Measurements from ENCODE around the gene NOMO2.
A peak's percentile ranks its signal among the peaks of the same experiment; 100 is the strongest.
"Not testable (repeated sequence)": the region's sequence is repeated elsewhere in the genome, so short reads cannot be mapped to it uniquely, and the experiment has no call there.

NOMO2 gene

DNA sequence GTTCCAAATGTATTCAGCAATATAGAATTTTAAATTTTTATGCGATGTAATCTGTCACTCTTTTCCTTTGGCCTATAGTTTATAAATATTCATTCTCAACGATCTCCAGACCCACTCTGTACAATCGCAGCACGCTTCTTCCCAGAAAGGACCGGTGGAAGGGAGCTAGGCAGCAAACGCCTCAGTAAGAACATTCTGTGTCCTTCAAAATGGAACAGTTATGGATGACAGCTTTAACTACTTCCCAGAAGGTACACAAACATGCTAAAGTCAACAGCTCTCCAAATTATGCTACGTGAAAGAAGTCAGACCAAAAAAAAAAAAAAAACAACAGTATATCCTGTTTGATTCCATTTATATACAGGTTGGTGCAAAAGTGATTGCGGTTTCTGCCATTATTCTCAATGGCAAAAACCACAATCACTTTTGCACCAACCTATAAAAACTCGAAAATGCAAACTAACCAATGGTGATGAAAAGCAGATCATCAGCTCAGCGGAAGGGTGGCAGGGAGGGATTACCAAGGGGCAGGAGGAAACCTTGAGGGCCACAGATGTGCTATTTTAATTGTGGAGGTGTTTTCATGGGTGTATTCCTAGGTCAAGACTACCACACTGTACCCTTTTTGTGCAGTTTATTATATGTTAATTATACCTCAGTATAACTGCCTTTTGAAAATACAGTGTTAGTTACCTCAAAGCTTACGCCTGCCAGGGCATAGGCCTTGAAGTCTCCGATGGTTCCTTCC is 43.2 kb downstream of the NOMO2 start:
- not testable (repeated sequence) for DNase-seq

DNA sequence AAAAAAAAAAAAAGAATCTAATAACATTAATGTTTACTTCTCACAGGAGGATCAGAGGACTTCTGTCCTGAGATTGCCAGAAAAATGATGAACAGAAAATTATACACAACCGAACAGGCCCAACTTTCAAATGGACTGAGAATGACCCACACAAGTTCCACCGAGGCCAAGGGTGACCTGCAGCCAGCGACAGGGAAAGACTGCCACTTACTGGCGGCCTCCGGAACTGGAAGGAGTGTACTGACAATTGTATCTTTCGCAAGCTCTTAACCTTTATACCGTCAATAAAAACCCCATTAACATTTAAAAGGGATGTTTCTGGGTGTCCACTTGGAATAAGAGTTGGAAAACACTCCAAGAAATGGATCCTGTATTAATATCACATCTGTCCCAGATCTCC is 63.5 kb downstream of the NOMO2 start:
- not testable (repeated sequence) for DNase-seq

DNA sequence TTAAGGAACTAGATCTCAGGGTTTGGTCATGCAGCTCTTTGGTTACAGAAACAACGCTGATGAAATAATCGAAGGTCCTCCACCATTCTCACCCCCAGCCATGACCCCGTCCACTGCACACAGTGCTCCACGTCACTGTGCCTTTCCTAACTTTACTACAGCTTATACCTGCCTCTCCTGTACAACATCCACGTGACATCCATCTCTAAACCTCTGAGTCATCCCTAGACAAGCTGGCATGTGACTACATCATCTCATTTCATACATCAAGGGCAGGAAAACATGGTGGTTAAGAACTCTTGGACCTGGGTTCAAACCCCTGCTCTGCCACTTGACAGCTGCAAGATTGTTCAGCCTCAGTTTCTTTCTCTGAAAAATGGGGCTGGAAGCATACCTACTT is 64.9 kb downstream of the NOMO2 start:
- DNase-seq: not testable (repeated sequence)

DNA sequence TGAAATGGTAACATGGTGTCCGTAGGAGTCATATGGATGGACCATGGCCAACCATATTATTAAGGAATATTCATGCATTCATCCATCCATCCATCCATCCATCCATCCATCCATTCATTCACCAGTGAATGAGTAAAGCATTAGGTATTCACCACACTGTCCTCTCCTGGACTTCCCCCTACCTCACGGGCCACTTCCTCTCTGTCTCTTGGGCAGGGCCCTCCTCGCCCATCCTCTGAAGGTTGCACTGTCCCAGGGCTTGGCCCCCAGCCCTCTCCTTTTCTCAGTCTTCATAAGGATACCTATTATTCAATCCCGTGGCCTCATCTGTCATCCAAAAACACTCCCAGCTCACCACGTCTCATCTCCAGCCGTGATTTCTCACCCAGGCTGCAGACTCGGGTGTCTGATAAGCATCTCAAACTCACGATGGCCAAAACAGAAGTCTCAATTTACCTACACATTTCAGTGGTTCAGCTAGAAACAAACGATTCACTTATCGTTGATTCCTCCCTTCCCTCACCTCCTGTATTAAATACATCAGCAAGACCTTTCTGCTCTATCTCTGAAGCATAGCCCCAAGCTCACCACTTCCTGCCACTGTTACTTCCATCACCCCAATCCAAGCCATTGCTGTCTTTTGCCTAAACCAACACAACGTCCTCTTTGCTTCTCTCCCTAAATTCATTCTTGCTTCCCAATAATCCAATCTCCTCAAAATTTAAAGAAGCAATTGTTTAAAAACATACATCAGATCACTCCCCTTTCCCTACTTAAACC is 69.6 kb downstream of the NOMO2 start:
- DNase-seq: not testable (repeated sequence)

DNA sequence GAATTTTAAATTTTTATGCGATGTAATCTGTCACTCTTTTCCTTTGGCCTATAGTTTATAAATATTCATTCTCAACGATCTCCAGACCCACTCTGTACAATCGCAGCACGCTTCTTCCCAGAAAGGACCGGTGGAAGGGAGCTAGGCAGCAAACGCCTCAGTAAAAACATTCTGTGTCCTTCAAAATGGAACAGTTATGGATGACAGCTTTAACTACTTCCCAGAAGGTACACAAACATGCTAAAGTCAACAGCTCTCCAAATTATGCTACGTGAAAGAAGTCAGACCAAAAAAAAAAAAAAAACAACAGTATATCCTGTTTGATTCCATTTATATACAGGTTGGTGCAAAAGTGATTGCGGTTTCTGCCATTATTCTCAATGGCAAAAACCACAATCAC is 125.9 kb downstream of the NOMO2 start:
- not testable (repeated sequence) for DNase-seq

DNA sequence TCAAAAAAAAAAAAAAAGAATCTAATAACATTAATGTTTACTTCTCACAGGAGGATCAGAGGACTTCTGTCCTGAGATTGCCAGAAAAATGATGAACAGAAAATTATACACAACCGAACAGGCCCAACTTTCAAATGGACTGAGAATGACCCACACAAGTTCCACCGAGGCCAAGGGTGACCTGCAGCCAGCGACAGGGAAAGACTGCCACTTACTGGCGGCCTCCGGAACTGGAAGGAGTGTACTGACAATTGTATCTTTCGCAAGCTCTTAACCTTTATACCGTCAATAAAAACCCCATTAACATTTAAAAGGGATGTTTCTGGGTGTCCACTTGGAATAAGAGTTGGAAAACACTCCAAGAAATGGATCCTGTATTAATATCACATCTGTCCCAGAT is 146.1 kb downstream of the NOMO2 start:
- not testable (repeated sequence) for DNase-seq

DNA sequence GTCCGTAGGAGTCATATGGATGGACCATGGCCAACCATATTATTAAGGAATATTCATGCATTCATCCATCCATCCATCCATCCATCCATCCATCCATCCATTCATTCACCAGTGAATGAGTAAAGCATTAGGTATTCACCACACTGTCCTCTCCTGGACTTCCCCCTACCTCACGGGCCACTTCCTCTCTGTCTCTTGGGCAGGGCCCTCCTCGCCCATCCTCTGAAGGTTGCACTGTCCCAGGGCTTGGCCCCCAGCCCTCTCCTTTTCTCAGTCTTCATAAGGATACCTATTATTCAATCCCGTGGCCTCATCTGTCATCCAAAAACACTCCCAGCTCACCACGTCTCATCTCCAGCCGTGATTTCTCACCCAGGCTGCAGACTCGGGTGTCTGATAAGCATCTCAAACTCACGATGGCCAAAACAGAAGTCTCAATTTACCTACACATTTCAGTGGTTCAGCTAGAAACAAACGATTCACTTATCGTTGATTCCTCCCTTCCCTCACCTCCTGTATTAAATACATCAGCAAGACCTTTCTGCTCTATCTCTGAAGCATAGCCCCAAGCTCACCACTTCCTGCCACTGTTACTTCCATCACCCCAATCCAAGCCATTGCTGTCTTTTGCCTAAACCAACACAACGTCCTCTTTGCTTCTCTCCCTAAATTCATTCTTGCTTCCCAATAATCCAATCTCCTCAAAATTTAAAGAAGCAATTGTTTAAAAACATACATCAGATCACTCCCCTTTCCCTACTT is 152.2 kb downstream of the NOMO2 start:
- not testable (repeated sequence) for DNase-seq

DNA sequence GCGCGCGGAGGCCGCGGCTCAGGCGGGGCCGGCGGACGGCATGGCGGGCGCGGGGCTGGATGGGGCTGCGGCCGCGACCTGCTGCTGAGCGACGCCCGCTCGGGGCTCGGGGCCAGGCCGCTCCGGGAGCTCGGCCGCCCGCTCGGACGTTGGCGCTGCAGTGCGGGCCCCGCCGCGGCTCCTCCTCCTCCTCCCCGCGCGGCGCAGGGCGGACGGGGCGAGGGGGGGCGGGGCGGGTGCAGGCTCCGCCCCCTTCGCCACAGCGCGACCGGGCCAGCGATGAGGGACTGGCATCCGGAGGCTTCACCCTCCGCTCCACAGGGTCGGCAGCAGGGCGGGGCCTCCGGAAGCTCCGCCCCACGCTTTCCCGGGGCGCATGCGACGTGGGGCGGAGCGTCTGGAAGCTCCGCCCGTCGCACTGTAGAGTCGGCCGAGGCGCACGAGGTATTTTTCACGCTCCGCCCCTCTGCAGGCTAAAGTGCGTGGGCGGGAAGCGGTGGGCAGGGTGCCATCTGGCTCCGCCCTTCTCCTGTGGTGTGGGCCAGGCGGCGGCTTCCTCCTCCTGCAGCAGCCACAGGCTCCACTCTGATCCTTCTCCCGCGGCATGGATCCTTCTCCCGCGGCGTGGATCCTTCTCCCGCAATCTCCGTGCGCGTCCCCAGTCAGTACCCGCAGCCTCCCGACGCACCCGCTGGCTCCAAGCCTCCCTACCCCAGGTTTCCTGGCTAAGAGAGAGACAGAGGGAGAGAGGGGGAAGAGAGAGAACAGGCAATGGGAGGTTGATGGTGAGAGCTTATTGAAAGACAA is 159.8 kb downstream of the NOMO2 start:
- DNase-seq: not testable (repeated sequence)

DNA sequence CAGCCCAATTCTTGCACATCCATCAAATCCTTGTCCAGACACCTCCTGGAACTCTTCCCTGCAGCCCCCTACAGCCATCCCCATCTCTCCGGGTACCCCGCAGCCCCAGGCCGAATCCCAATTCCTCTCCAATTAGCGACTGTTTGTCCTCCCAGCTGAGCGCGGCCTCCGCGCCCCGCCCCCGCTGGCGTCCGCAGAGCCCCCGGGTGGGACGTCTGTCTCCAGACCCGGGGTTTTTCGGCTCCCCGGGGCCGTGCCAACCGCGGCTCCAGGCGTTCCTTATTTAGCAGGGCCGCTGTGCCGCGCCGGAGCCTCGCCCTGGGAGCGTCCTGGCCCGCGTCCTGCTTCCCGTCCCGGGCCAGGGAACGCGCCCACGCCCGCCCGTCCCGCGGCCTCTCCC is 160.7 kb downstream of the NOMO2 start:
- DNase-seq: peak; percentile 2 to 4

DNA sequence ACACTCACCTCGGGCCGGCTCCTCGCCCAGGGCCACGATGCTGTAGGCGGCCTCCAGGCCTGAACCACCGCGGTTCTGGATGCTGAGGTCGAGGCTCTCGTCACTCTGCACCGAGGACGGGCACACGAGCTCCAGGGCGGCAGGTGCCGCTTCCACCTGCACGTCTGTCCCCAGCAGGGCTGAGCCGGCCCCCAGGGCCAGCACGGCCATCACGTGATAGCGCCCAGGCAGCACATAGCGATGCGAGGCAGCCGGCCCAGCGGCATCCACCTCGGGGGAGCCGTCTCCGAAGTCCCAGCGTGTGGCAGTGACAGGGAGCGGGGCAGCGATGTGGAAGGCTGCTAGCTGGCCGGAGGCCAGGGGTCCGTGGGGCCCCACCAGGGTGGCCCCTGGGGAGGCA is 167.5 kb downstream of the NOMO2 start:
- not testable (repeated sequence) for DNase-seq

DNA sequence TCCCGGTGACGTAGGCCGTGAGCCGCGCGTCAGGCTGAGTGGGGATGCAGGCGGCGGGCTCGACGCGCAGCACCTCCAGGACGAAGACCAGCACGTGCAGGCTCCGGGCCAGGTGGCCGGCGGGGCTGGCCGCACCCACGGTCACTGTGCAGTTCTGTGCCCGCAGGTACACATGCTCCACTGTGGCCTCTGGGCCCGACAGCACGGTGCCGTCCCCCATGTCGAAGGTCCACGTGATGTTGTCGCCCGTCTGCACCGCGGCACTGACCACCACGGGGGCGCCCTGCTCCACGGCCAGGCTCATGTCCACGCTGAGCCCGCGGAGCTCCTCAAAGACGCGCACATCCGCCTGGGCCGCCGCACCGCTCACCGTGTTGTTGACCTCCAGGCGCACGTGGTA is 174.1 kb downstream of the NOMO2 start:
- not testable (repeated sequence) for DNase-seq

DNA sequence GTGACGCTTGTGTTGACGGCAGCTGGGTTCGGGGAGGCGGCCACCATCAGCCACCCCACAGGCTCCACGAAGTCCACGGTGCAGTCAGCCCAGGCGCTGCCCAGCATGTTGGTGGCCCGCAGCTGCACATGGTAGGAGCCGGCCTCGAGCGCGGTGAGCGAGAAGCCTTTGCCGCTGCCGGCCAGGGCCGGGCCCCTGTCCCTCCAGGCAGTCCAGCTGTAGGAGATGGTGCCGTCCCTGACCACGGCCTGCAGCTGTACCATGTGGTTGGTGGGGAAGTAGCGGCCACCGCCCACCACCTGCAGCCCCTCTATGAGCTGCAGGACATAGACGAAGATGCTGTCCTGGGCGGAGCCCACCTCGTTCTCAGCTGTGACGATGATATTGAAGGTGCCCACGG is 175.4 kb downstream of the NOMO2 start:
- not testable (repeated sequence) for DNase-seq

DNA sequence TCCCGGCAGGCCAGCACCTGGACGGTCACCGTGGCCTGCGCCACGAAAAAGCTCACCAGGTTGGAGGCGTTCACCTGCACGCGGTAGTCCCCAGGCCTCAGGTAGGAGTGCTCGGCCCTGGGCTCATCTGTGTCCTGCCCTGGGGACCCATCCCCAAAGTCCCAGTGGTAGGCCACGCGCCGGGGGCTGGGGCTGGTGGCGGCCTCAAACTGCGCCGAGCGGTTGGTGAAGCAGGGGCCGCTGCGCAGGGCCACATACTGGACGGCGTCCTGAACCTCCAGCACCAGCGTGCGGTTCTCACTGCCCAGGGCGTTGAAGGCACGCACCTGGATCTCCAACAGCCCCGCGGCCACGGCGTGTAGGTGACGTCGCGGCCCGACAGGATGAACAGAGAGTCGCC is 176.6 kb downstream of the NOMO2 start:
- DNase-seq: not testable (repeated sequence)

DNA sequence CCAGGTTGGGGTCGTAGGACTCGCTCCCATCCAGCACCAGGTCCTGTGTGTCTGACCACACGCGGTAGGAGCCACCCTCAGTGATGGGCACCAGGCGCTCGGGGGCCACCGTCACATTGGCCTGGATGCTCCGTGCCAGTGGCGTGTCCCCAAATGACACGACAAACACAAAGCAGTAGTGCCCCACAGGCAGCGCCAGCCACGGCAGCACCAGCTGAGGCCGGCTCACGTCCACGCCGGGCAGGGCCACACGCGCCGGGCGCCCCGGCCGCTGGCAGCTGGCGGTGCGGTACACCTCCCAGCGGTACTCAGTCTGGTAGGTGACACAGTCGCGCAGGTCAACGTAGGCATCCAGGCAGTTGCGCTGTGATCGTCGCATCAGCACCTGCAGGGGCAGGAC is 177.0 kb downstream of the NOMO2 start:
- DNase-seq: not testable (repeated sequence)

DNA sequence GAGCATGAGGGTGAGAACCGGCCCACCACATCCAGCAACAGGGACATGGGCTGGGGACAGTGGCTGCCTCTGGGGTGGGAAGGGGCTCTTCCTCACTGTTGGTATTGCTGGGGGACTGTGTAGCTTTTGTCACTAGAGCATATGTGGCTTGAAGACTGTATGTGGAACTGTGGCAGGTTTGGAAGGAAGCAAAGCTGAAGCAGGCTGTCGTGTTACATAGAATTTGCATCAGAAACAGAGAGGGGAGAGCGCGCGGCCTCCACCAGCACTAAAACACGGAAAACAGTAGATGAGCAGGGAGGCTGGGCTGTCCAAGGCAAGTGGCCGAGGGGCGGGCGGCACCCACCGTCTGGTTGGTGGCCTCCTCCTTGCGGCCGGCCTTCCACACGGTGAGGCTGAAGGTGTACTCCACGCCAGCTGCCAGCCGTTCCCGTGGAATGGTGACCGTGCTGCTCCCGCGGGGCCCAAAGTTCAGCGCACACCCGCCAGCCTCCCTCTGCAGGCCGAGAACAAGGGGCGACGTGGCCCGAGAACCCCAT is 177.7 kb downstream of the NOMO2 start:
- DNase-seq: not testable (repeated sequence)

DNA sequence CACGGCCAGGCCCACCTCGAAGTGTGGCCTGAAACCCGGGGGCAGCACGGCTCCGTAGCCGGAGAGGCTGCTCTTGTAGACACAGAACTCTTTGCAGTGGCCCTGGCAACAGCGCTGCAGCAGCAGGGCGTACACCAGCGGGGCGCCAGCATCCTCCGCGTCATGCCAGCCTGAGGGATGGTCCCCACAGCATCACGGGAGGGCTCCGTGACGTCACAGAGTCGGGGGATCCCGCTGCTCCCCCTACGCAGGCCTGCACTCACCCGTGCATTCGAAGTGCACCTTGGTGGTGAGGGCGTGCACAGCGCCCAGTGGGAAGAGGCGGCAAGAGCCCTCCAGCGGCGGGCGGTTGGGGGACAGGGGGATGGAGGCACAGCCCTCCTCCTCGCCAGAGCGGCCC is 179.2 kb downstream of the NOMO2 start:
- not testable (repeated sequence) for DNase-seq

Measured in stimulated activated CD4-positive, alpha-beta T cell treated with anti-CD3 and anti-CD28 coated beads, Interleukin-4, amount 100 ng/mL, for 4 hours (primary cell).